NK-92 treated with Interleukin-12 subunit alpha and Interleukin-12 subunit beta, amount 100 ng/mL, for 24 hours (cell line): ENCODE results near the gene TPCN2.

Experiments used
- DNase-seq: peaks from one replicate; lab custom pipeline; 2025; lab: John Stamatoyannopoulos, UW

Gene TPCN2

GRCh38 chr11:69094915-69095290 lies 46.2 kb downstream of the TPCN2 start:
- no peak for DNase-seq

DNA sequence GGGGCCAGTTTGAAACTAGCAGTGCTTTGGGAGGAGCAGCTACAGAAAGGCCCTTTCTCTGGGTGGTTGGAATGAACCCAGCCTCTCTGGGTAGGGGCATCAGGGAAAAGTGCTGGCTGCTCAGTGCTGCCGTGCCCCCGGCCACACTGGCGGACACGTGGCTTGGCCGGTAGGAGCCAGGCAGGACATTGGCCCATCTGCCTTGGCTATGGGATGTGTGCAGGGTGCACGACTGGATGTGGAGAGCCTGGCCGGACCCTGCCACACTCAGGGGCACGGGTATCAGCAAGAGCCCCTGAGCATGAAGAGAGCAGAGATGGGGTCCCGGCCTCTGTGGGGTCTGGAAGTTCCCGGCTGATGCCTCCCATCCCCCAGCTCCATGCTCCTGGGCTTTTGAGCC lies 46.6 kb downstream of the TPCN2 start:
- DNase-seq, result no peak

GRCh38 chr11:69096473-69096872 lies 47.7 kb downstream of the TPCN2 start:
- DNase-seq, result no peak

DNA sequence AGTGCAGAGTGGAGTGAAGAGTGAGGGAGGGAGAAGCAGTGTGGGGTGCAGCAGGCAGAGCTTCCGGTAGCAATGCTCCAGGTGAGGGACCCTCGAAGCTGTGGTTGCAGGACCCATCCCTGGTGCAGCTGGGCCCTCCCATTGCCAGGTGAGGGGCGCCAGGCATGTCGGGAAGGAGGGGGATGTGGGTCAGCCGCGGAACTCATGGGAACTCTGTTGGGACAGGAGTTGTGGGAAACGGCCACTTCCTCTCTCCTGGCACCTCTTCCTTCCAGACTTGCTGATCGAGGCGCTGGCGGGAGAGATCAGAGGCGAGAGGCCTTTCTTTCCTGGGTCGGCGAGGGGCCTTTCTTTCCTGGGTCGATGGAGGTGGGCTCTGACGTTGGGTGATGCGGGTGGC lies 48.5 kb downstream of the TPCN2 start:
- no peak for DNase-seq

DNA sequence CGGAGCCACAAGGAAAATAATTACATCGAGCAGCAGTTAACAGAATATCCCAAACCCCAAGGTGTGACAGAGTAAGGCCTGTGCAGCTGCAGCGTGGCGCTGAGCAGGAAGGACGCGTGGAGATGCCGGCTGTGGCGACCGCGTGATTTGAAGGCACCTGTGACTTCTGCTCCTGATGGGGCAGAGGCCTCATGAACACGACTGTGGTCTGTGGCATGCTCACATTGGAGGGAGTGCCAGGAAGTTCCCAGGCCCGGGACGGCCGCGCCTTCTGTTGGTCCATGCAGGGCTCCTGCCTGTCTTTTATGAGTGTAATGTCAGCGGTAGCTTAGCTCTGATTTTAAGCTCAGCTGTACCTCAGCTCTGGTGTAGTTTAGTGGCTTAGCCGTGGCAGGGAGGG lies 50.4 kb downstream of the TPCN2 start:
- no peak for DNase-seq

- no peak for DNase-seq
These were observed 51.9 kb downstream of the TPCN2 start for GRCh38 chr11:69100454-69101114.

GRCh38 chr11:69101115-69101791 lies 52.5 kb downstream of the TPCN2 start:
- peak; percentile 27 for DNase-seq

- DNase-seq, result no peak
These were observed 53.3 kb downstream of the TPCN2 start for GRCh38 chr11:69101792-69102695.

DNA sequence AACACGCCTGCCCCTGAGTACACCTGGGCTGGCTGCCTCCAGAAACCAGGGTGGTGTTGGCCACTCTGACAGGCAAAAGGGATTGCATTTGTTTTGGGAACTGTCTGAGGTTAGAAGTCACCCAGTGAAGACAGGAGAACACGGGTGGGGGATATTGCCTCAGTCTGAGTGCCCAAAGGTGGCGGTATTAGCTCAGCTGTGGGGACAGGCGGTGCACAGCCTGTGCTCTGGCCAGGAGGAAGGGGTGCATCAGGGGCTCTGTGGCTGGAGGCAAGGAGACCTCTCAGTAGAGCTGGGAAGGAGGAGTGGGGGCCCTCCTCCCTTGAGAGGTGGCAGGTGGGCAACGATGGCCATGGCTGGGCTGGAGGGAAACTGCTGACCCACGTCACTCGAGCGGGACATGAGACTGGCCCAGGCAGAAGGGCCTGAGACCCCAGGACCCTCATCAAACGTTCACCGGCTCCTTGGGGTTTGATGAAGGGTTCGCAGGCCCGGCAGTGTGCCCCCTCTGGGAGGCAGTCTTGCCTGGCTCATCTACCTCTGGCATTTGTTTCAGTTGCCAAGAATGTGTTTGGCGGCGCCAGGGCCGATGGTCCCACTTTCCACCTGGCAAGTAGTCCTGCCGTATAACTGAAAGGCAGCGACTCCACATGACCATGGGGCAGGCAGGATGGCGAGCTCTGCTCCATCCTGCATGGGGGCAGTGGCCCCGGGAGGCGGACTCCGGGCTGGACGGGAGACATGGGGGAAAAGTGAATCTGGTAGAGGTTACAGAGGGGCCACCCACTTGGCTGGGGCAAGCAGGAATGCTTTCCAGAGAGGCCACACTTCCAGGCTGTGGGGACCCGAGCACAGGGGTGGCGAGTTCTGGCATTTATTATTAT lies 54.2 kb downstream of the TPCN2 start:
- no peak for DNase-seq

GRCh38 chr11:69104212-69104855 lies 55.6 kb downstream of the TPCN2 start:
- no peak for DNase-seq

GRCh38 chr11:69104856-69105395 lies 56.2 kb downstream of the TPCN2 start:
- DNase-seq, result no peak

DNA sequence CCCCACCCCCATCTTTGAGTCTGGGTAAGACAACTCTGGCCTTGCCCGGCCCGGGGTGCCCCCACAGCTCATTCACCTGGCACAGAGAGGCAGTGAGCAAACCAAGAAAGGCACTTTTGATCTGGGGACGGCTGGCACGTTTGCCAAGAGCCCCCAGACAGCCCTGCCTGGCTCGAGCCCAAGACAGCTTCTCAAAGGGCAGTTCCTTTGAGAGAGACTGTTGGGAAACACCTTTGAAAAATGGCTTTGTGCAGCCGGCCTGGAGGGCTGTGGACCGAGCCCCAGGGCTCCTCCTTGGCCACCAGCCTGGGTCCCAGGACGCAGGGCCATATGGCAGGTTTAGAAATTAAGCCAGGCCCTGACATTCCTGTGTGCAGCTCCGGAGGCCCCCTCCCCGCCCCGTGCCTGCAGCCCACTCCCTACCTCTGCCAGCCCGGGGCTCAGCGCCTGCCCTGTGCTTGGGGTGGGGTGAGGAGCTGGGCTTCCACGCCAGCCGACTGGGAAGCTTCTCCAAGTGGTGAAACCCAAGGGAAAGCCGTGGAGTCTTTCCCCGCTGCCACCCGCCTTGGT lies 56.8 kb downstream of the TPCN2 start:
- no peak for DNase-seq

DNA sequence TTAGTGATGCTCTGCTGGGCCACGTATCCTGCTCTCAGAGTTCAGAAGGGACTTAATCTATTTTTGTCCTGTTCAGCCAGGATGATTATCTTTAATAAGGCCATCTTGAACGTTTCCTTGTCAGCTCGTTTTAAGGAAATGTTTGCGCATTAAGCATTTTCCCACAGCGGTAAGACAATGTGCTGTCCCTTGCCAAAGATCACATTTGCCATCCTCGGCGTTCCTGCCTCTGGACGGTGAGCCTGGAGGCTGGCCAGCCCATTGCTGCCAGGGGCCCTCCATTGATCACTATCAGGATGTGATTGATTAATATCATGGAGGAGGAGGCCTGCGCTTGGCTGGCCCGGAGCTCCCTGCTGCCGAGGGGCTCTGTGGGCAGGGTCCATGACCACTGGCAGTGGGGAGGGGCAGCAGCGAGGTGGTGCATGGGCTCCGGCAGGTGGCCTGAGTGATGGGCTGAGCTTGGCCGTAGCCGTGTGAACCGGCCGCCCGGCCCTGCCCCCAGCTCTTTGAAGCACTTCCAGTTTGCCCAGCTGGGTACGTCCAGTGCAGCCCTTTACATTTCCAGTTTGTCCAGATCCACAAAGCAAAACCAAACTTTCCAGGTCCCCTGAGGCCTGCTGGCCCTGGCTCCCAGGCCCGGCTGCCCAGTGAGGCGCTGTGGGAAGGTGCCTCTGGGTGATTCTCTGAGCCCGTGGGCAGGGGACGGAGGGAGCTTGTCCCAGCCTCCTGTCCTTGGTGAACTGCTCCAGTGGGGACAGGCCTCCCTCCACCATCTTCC lies 57.5 kb downstream of the TPCN2 start:
- DNase-seq, result no peak

- no peak for DNase-seq
These were observed 58.7 kb downstream of the TPCN2 start for GRCh38 chr11:69107413-69107812.

DNA sequence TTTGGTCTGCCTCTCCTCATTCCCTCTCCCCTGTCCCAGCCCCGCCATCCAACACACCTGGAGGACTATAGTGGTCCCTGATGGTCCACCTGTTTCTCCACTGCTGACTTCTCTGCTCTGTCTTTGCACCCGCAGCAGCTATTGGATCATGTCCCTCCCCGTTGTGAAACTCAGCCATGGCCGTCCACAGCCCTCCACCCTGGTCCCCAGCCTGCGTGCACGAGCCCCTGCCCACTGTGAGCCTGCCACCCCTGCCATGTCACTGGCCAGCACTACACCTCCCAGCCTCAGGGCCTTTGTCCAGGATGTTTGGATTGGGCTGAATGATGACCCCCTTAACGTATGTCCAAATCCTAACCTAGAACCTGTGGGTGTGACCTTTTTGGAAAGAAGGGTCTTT lies 59.3 kb downstream of the TPCN2 start:
- no peak for DNase-seq

DNA sequence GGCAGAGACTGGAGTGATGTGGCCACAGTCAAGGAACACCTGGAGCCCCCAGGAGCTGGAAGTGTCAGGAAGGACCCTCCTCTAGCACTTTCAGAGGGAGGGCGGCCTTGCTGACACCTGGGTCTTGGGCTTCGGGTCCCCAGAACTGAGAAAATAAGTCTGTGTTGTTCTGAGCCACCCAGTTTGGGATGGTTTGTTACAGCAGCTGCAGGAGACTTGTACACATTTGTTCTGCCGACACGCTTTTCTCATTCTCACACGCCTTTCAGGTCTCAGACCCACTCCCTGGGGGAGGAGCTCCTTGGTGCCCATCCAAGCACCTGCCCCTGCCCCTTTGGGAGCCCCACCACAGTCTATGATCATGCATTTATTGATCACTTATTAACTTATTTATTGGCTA lies 59.8 kb downstream of the TPCN2 start:
- DNase-seq, result no peak

- no peak for DNase-seq
These were observed 60.4 kb downstream of the TPCN2 start for GRCh38 chr11:69109101-69109500.

GRCh38 chr11:69110451-69110850 lies 61.7 kb downstream of the TPCN2 start:
- no peak for DNase-seq

GRCh38 chr11:69111624-69112542 lies 63.2 kb downstream of the TPCN2 start:
- DNase-seq, result no peak
